OCI-LY3 (cell line): ENCODE measurements around the gene RNF220.

ENCODE experiments used
- CTCF ChIP-seq: fragments of 200-600, 300-600 bp; sonication (generic); IDR thresholded peaks from 2 replicates; pipeline ENCODE4 v1.5.1; 2014; ENCODE audit warnings: antibody characterized with exemption, low read length, low read depth
- EZH2phosphoT487 ChIP-seq: fragments of 200-600 bp; shearing (Covaris generic); IDR thresholded peaks from 2 replicates; pipeline ENCODE4 v1.6.1; 2018; ENCODE audit warnings: antibody characterized with exemption, mixed run types, low read depth

GRCh38 chr1:44675186-44675585, 270.1 kb downstream of the RNF220 start:
- TF ChIP-seq CTCF (no peak), EZH2phosphoT487 (no peak)
